ENCODE measurements around the gene PRX. TPM values are rescaled to one million over a fixed set of nuclear protein-coding genes. Genes with fewer than 3 reads are reported as not detected.

PRX gene
- total and polyA plus RNA-seq, 2 of the 13 experiments (the other 11 are each of a cell fraction or from before 2014, with no cell fraction given): 0.66 TPM

DNA sequence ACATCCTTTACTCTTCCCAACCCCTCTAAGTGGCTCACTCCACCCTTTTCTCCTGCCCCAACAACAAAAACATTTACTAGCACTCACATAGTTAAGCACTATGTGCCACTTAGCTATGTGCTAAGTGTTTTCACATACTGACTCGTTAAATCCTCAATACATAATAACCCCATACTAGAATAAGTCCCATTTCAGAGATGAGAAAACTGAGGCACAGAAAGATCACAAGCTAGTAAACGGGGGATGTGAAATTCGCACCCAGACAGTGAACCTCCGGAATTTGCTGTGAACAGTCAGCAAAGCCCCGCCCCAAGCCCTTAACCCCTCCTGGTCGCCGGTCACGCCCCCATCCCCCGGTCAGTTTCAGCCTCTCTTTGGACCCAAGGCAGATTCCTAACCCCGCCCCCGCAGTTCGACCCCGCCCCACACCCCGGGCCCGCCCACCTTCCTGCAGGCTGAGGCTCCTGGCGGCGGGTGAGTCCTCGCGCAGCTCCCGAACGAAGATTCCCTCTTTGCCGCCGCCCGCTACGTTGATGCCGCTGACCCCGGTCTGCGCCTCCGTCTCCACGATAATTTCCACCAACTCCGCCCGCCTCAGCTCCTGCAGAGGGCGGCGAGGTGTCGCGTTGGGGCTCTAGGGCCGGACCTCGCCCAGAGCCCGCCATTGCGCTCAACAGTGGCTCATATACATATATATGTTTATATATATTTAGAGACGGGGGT is 9.8 kb downstream of the PRX start:
- in situ Hi-C loops (cut with HindIII; ENCODE audit: extremely low pct_ligation_motif_present, low pct_unique_long_range_greater_than_20kb) (no loop called here), intact Hi-C loops (cut with micrococcal nuclease; ENCODE audit: unreplicated experiment) (no loop called here)
- H3K36me3 ChIP-seq (replicated peaks in 1 of 2; ENCODE audit: control insufficient read depth in 1 of 2, insufficient read depth in 2 of 2, low read length in 2 of 2): no peaks in the 10 kb centered on the region
- peaks cover 21% of the 10 kb centered on the region for H3K4me1 ChIP-seq (ENCODE audit: insufficient read depth, low read length)
- WGBS (ENCODE audit: low lambda C conversion rate): 0% methylated on average over 8 of the region's 41 CpGs
- H3K27ac ChIP-seq (ENCODE audit: extremely low read length, insufficient read depth, low read length): peak overlapping the region; percentile 50
- H3K4me3 ChIP-seq (replicated peaks in 1 of 3; ENCODE audit: insufficient read depth in 1 of 3, low read depth in 2 of 3, low read length in 3 of 3): peak overlapping the region; percentile 54 to 73 (median 70); a peak in 5 of 6 replicates
- DNase-seq (ENCODE audit: low spot score) (peak; percentile 84), FAIRE-seq (peak; percentile 91), ATAC-seq (peak; percentile 91)
- peaks cover 2 to 4% of the 10 kb centered on the region in 2 experiments; a peak in 1 of 5 replicates for H3K27me3 ChIP-seq (ENCODE audit: control insufficient read depth in 1 of 2, insufficient read depth in 2 of 2, low read length in 2 of 2)
- CTCF ChIA-PET (ENCODE audit: low intra/inter-chr PET ratio, low total read pairs): no interaction called here
- BruUV-seq (replicated peaks): TSS peak; percentile 60
- H2AFZ ChIP-seq (ENCODE audit: low read length): no peak overlapping the region
- peak overlapping the region; percentile 79 for H3K4me2 ChIP-seq (ENCODE audit: low read depth, low read length)
- no peaks in the 10 kb centered on the region for H4K20me1 ChIP-seq (ENCODE audit: insufficient read depth, low read length)
- H3K79me2 ChIP-seq (ENCODE audit: insufficient read depth, low read length): no peaks in the 10 kb centered on the region
- H3K9me3 ChIP-seq (ENCODE audit: low read length): no peaks in the 10 kb centered on the region
- H3K9ac ChIP-seq (ENCODE audit: insufficient read depth, low read depth, low read length): peak overlapping the region; percentile 60; the same call in 1 of the 2 replicates
- POLR2A ChIA-PET: interaction anchor here (0.6 to 2.4 kb wide), 11 partner anchors 9 to 200 kb away, joined by 3 to 12 read pairs (median 4); partner anchors contain the start of genes BLVRB, PRX and SERTAD1
- TF ChIP-seq MYC (CRISPR knock-in tag; IDR thresholded peaks at IDR 0.05; ENCODE audit: borderline replicate concordance) (0 out of 2 replicates have a peak, but pooled peaks have one; percentile 24), KDM3A (CRISPR knock-in tag; IDR thresholded peaks at IDR 0.05; ENCODE audit: low read depth) (no peak), CTCF (CRISPR knock-in tag; IDR thresholded peaks at IDR 0.05) (0 out of 2 replicates have a peak, but pooled peaks have one; percentile 3), ZNF788 (CRISPR knock-in tag; IDR thresholded peaks at IDR 0.05; ENCODE audit: borderline replicate concordance) (peak; percentile 28; the same call in 1 of the 2 replicates), PCBP1 (IDR thresholded peaks at IDR 0.05; ENCODE audit: borderline replicate concordance, low read depth, low read length) (0 out of 2 replicates have a peak, but pooled peaks have one; percentile 46), PHF8 (CRISPR knock-in tag; IDR thresholded peaks at IDR 0.05) (peak; percentile 61), DR1 (CRISPR knock-in tag; IDR thresholded peaks at IDR 0.05) (no peak), ZSCAN21 (CRISPR knock-in tag; IDR thresholded peaks at IDR 0.05; ENCODE audit: borderline replicate concordance) (0 out of 2 replicates have a peak, but pooled peaks have one; percentile 49), ADNP (CRISPR knock-in tag; IDR thresholded peaks at IDR 0.05) (peak; percentile 92), NBN (conservative IDR thresholded peaks at IDR 0.05) (no peak), SRF (IDR thresholded peaks at IDR 0.05; ENCODE audit: low read depth, low read length) (no peak), MED1 (CRISPR knock-in tag; IDR thresholded peaks at IDR 0.05) (0 out of 2 replicates have a peak, but pooled peaks have one; percentile 5), RXRA (CRISPR knock-in tag; IDR thresholded peaks at IDR 0.05) (0 out of 2 replicates have a peak, but pooled peaks have one; percentile 33), ZNF687 (CRISPR knock-in tag; IDR thresholded peaks at IDR 0.05) (peak; percentile 71; the same call in 1 of the 2 replicates)
- TF ChIP-seq, protein P1, sequence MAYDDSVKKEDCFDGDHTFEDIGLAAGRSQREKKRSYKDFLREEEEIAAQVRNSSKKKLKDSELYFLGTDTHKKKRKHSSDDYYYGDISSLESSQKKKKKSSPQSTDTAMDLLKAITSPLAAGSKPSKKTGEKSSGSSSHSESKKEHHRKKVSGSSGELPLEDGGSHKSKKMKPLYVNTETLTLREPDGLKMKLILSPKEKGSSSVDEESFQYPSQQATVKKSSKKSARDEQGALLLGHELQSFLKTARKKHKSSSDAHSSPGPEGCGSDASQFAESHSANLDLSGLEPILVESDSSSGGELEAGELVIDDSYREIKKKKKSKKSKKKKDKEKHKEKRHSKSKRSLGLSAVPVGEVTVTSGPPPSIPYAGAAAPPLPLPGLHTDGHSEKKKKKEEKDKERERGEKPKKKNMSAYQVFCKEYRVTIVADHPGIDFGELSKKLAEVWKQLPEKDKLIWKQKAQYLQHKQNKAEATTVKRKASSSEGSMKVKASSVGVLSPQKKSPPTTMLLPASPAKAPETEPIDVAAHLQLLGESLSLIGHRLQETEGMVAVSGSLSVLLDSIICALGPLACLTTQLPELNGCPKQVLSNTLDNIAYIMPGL (CRISPR knock-in tag; IDR thresholded peaks at IDR 0.05; ENCODE audit: borderline replicate concordance in 1 of 2, low read depth in 1 of 2): peak in 1 of 2 experiments; percentile 59; a peak in 1 of 4 replicates

All from HepG2 (cell line).